HCT116 (cell line): ENCODE data around the gene TRABD. TPM values are rescaled to one million over a fixed set of nuclear protein-coding genes. Genes with fewer than 3 reads are reported as not detected.

ENCODE experiments used
- ATAC-seq: fragments of 200-7000 bp; cut with Tn5 transposase; 2 replicates; pipeline ENCODE4 v1.9.1; 2020; ENCODE audit warnings: mild to moderate bottlenecking, moderate library complexity
- BruUV-seq: library from RNA; stranded (reverse); fragments of 400-500 nt; replicated peaks from 2 replicates; lab custom pipeline; 2021; lab: Mats Ljungman, UMichigan
- CTCF ChIA-PET: fragments of 300-600 bp; sonication (Branson Sonifier 250); formaldehyde crosslinking; loops from one replicate; lab custom pipeline; 2021; ENCODE audit warnings: antibody characterized with exemption; lab: Charles Lee
- POLR2A ChIA-PET: fragments of 300-600, 350-600 bp; sonication (Branson Sonifier 250); formaldehyde crosslinking; loops from one replicate; lab custom pipeline; 2021; ENCODE audit warnings: antibody characterized with exemption; lab: Charles Lee
- RAD21 ChIA-PET, 2 experiments: fragments of 300-600 bp; sonication (Branson Sonifier 250); formaldehyde crosslinking; loops; one replicate each; lab custom pipeline; 2023; ENCODE audit warnings: low total read pairs in 2 of 2; ENCODE audit not compliant: uncharacterized antibody in 2 of 2, unreplicated experiment in 2 of 2, low non-redundant PET in 1 of 2; lab: Charles Lee
- DNase-seq: peaks from one replicate; pipeline ENCODE4 v3.0.0-alpha.2; 2010; ENCODE audit warnings: low read depth, low spot score
- H2AFZ ChIP-seq: fragments of 200-600 bp; shearing (Covaris generic), sonication (generic); 2 replicates; pipeline ENCODE4 v1.6.1; 2017; ENCODE audit warnings: low read depth, mixed run types, mixed read lengths, antibody characterized with exemption, low read length; ENCODE audit not compliant: poor library complexity, severe bottlenecking
- H3K27ac ChIP-seq: 2 replicates; pipeline ENCODE4 v1.5.1; 2012; ENCODE audit warnings: low read depth, low read length
- H3K27me3 ChIP-seq: fragments of 200-600 bp; sonication (generic); 2 replicates; pipeline ENCODE4 v1.6.1; 2016; ENCODE audit warnings: mixed run types, low read length, mixed read lengths; ENCODE audit not compliant: insufficient read depth
- H3K36me3 ChIP-seq, 2 experiments: fragments of 200-500 bp in 1 of 2; fragments of 200-600 bp in 1 of 2; sonication (Bioruptor generic) in 1 of 2; sonication (generic) in 1 of 2; 2 replicates each; pipeline versions ENCODE4 v1.5.1 to v1.6.1; 2014 to 2016; ENCODE audit warnings: low read length in 2 of 2, inconsistent platforms in 1 of 2, mixed read lengths in 1 of 2, mixed run types in 1 of 2; ENCODE audit not compliant: insufficient read depth in 2 of 2, control insufficient read depth in 1 of 2
- H3K4me1 ChIP-seq, 2 experiments: fragments of 200-600 bp in 1 of 2; sonication (generic) in 1 of 2; 2 replicates each; pipeline versions ENCODE4 v1.5.1 to v1.6.1; 2012 to 2017; ENCODE audit warnings: low read length in 2 of 2, inconsistent platforms in 1 of 2, mild to moderate bottlenecking in 1 of 2, mixed read lengths in 1 of 2, mixed run types in 1 of 2, moderate library complexity in 1 of 2; ENCODE audit not compliant: insufficient read depth in 2 of 2, control insufficient read depth in 1 of 2
- H3K4me2 ChIP-seq: fragments of 200-600 bp; sonication (generic); 2 replicates; pipeline ENCODE4 v1.6.1; 2017; ENCODE audit warnings: mixed run types, low read length, mixed read lengths
- H3K4me3 ChIP-seq, 2 experiments: fragments of 200-600 bp in 1 of 2; sonication (generic) in 1 of 2; replicated peaks in 1 of 2; 2 replicates each; pipeline ENCODE4 v1.5.1; 2011 to 2016; ENCODE audit warnings: low read length in 2 of 2, control low read depth in 1 of 2, low read depth in 1 of 2, mild to moderate bottlenecking in 1 of 2, mixed read lengths in 1 of 2, mixed run types in 1 of 2
- H3K79me2 ChIP-seq: fragments of 200-600 bp; sonication (generic); 2 replicates; pipeline ENCODE4 v1.6.1; 2017; ENCODE audit warnings: mild to moderate bottlenecking, mixed run types, low read length, moderate library complexity, mixed read lengths; ENCODE audit not compliant: insufficient read depth
- H3K9ac ChIP-seq: fragments of 200-600 bp; sonication (generic); 2 replicates; pipeline ENCODE4 v1.6.1; 2016; ENCODE audit warnings: low read length, mixed read lengths
- H3K9me2 ChIP-seq: fragments of 200-600 bp; sonication (generic), shearing (Covaris generic); 2 replicates; pipeline ENCODE4 v1.6.1; 2017; ENCODE audit warnings: mixed run types, mild to moderate bottlenecking, moderate library complexity; ENCODE audit not compliant: insufficient read depth
- H3K9me3 ChIP-seq, 2 experiments: fragments of 200-500 bp in 1 of 2; fragments of 200-600 bp in 1 of 2; sonication (Bioruptor generic) in 1 of 2; sonication (generic) in 1 of 2; 2 replicates each; pipeline ENCODE4 v1.6.1; 2014 to 2017; ENCODE audit warnings: low read length in 2 of 2, mixed read lengths in 2 of 2, inconsistent platforms in 1 of 2, low read depth in 1 of 2, mild to moderate bottlenecking in 1 of 2, mixed run types in 1 of 2, moderate library complexity in 1 of 2; ENCODE audit not compliant: control insufficient read depth in 1 of 2, insufficient read depth in 1 of 2
- H4K20me1 ChIP-seq: fragments of 200-600 bp; sonication (generic), shearing (Covaris generic); 2 replicates; pipeline ENCODE4 v1.6.1; 2017; ENCODE audit warnings: mixed run types, mild to moderate bottlenecking, moderate library complexity; ENCODE audit not compliant: insufficient read depth
- ATF3 ChIP-seq: IDR thresholded peaks from 2 replicates; pipeline ENCODE4 v1.6.1; 2012
- CBX3 ChIP-seq: IDR thresholded peaks from 2 replicates; pipeline ENCODE4 v1.6.1; 2012; ENCODE audit warnings: low read depth
- CEBPB ChIP-seq: IDR thresholded peaks from 2 replicates; pipeline ENCODE4 v1.6.1; 2012; ENCODE audit warnings: low read depth
- EGR1 ChIP-seq: IDR thresholded peaks from 2 replicates; pipeline ENCODE4 v1.6.1; 2012; ENCODE audit warnings: low read depth
- ELF1 ChIP-seq: IDR thresholded peaks from 2 replicates; pipeline ENCODE4 v1.6.1; 2012; ENCODE audit warnings: low read depth, borderline replicate concordance
- EZH2 ChIP-seq: fragments of 200-600 bp; sonication (generic); IDR thresholded peaks from 2 replicates; pipeline ENCODE4 v1.6.1; 2017; ENCODE audit warnings: antibody characterized with exemption, mixed run types
- EZH2phosphoT487 ChIP-seq: fragments of 200-600 bp; IDR thresholded peaks from 2 replicates; pipeline ENCODE4 v1.6.1; 2018; ENCODE audit warnings: antibody characterized with exemption, borderline replicate concordance
- FOSL1 ChIP-seq: IDR thresholded peaks from 2 replicates; pipeline ENCODE4 v1.6.1; 2012; ENCODE audit warnings: low read depth
- JUND ChIP-seq: IDR thresholded peaks from 2 replicates; pipeline ENCODE4 v1.6.1; 2012
- POLR2A ChIP-seq: IDR thresholded peaks from 2 replicates; pipeline ENCODE4 v1.7.0; 2011; ENCODE audit warnings: borderline replicate concordance; ENCODE audit not compliant: insufficient read depth, insufficient read length; ENCODE audit errors: extremely low read depth
- POLR2AphosphoS5 ChIP-seq: IDR thresholded peaks from 2 replicates; pipeline ENCODE4 v1.6.1; 2011; ENCODE audit warnings: mild to moderate bottlenecking, low read depth, low read length, moderate library complexity
- RAD21 ChIP-seq: IDR thresholded peaks from 2 replicates; pipeline ENCODE4 v1.6.1; 2012; ENCODE audit warnings: low read depth, mild to moderate bottlenecking
- SIN3A ChIP-seq: IDR thresholded peaks from 2 replicates; pipeline ENCODE4 v1.6.1; 2012; ENCODE audit warnings: low read depth
- SP1 ChIP-seq: IDR thresholded peaks from 2 replicates; pipeline ENCODE4 v1.6.1; 2012; ENCODE audit warnings: low read depth
- TCF7L2 ChIP-seq: IDR thresholded peaks from 2 replicates; pipeline ENCODE4 v1.7.0; 2011; ENCODE audit warnings: borderline replicate concordance, inconsistent platforms; ENCODE audit not compliant: insufficient read depth, insufficient read length; ENCODE audit errors: extremely low read depth
- YY1 ChIP-seq: IDR thresholded peaks from 2 replicates; pipeline ENCODE4 v1.6.1; 2011; ENCODE audit warnings: low read length, low read depth, moderate library complexity, mild to moderate bottlenecking; ENCODE audit not compliant: insufficient replicate concordance; ENCODE audit errors: extremely low read depth
- ZNF274 ChIP-seq: fragments of 200-500 bp; sonication (Bioruptor generic); IDR thresholded peaks from 2 replicates; pipeline ENCODE4 v1.6.1; 2014; ENCODE audit warnings: mild to moderate bottlenecking, low read depth, low read length, inconsistent platforms
- intact Hi-C: fragments of 100-400 bp; cut with micrococcal nuclease; formaldehyde crosslinking; loops from 2 replicates; pipeline ENCODE4 v1.10.0; 2022
- total RNA-seq: library from RNA; stranded (reverse); gene quantifications from one replicate; pipeline ENCODE4 v1.2.1, GENCODE V29; 2021; ENCODE audit not compliant: unreplicated experiment
- TF ChIP-seq, protein P1 (sequence below): IDR thresholded peaks from 2 replicates; pipeline ENCODE4 v1.6.1; 2012
- TF ChIP-seq, protein P2 (sequence below), 3 experiments: fragments of 200-600 bp in 1 of 3; sonication (generic) in 1 of 3; IDR thresholded peaks in 2 of 3; conservative IDR thresholded peaks in 1 of 3; 2 replicates each; pipeline ENCODE4 v1.5.1; 2012 to 2017; ENCODE audit warnings: low read depth in 2 of 3, low read length in 2 of 3, antibody characterized with exemption in 1 of 3, borderline replicate concordance in 1 of 3, control low read depth in 1 of 3, mild to moderate bottlenecking in 1 of 3, mixed read lengths in 1 of 3, mixed run types in 1 of 3, moderate library complexity in 1 of 3; ENCODE audit not compliant: insufficient read depth in 1 of 3

TRABD gene
- total RNA-seq, 1 experiment from 2014 or later, result 90.3 TPM

- H3K9me3 ChIP-seq, result no peaks in the 10 kb centered on the region
- no TSS peak for BruUV-seq
- peak overlapping the region; percentile 92 for H3K4me2 ChIP-seq
- intact Hi-C loops, result no loop called here
- ChIA-PET RAD21 (no interaction called here), CTCF (interaction anchor here (1.3 kb wide), 1 partner anchor 10 kb away, joined by 4 read pairs; no protein-coding TSS in a partner anchor), POLR2A (interaction anchor here (1.4 kb wide), 1 partner anchor 40 kb away, joined by 3 read pairs; no protein-coding TSS in a partner anchor)
- H3K9me2 ChIP-seq, result no peaks in the 10 kb centered on the region
- peak overlapping the region; percentile 79 for H3K9ac ChIP-seq
- peaks cover 80% of the 10 kb centered on the region for H3K79me2 ChIP-seq
- H3K36me3 ChIP-seq, result peaks cover 0 to 8% of the 10 kb centered on the region in 2 experiments; a peak in 1 of 4 replicates
- H3K4me3 ChIP-seq, result peak overlapping the region in 1 of 2 experiments; percentile 66; a peak in 1 of 4 replicates
- peak overlapping the region; percentile 75 for H3K27ac ChIP-seq
- no peak for ATAC-seq
- peaks cover 6% of the 10 kb centered on the region; the same call in 1 of the 2 replicates for H4K20me1 ChIP-seq
- no peak for TF ChIP-seq EZH2phosphoT487
- TF ChIP-seq TCF7L2, result no peak
- TF ChIP-seq POLR2A, result no peak
- TF ChIP-seq EZH2, result no peak
- no peak for TF ChIP-seq SP1
- no peak for TF ChIP-seq EGR1
- TF ChIP-seq, protein P1, sequence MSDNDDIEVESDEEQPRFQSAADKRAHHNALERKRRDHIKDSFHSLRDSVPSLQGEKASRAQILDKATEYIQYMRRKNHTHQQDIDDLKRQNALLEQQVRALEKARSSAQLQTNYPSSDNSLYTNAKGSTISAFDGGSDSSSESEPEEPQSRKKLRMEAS, result no peak
- no peak for TF ChIP-seq FOSL1
- TF ChIP-seq CEBPB, result no peak
- no peaks in the 10 kb centered on the region for H3K27me3 ChIP-seq
- peaks cover 27 to 50% of the 10 kb centered on the region in 2 experiments for H3K4me1 ChIP-seq
- no peak for DNase-seq
- no peak overlapping the region for H2AFZ ChIP-seq
Measured at GRCh38 chr22:50189184-50189848, 3.6 kb downstream of the TRABD start.

DNA sequence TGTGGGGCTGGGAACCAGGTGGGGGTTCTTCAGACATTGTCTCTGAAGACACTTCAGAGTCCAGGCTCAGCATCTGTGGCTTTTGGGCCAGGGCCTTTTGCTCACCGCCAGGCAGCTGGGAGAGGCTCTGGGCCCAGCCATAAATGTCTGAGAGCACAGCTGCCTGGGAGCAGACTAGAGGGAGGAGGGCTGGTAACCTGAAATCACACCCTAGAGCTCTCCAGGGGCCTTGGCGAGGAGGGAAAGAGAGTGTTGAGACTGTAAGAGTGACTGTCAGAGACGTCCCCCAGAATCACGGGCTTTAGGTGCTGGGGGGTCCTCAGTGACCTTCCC lies 4.1 kb downstream of the TRABD start:
- intact Hi-C loops, result no loop called here
- H3K27me3 ChIP-seq, result no peaks in the 10 kb centered on the region
- peaks cover 84% of the 10 kb centered on the region for H3K79me2 ChIP-seq
- no peak overlapping the region for H2AFZ ChIP-seq
- H3K9me3 ChIP-seq, result no peaks in the 10 kb centered on the region
- H4K20me1 ChIP-seq, result peaks cover 6% of the 10 kb centered on the region; the same call in 1 of the 2 replicates
- ChIA-PET CTCF (interaction anchor here (1.3 kb wide), 1 partner anchor 9 kb away, joined by 4 read pairs; no protein-coding TSS in a partner anchor), POLR2A (interaction anchor here (1.4 kb wide), 1 partner anchor 41 kb away, joined by 3 read pairs; no protein-coding TSS in a partner anchor), RAD21 (no interaction called here)
- DNase-seq, result no peak
- peak overlapping the region; percentile 75 for H3K27ac ChIP-seq
- peak overlapping the region; percentile 57 to 66 for H3K4me3 ChIP-seq
- peaks cover 24 to 46% of the 10 kb centered on the region in 2 experiments for H3K4me1 ChIP-seq
- ATAC-seq, result peak; percentile 20
- H3K9ac ChIP-seq, result peak overlapping the region; percentile 79
- BruUV-seq, result no TSS peak
- no peaks in the 10 kb centered on the region for H3K9me2 ChIP-seq
- H3K36me3 ChIP-seq, result peaks cover 2 to 11% of the 10 kb centered on the region in 2 experiments; a peak in 2 of 4 replicates
- H3K4me2 ChIP-seq, result peak overlapping the region; percentile 92
- TF ChIP-seq CBX3 (no peak), EGR1 (no peak), ZNF274 (no peak), POLR2AphosphoS5 (no peak), SP1 (no peak), JUND (no peak), POLR2A (no peak), ELF1 (no peak), FOSL1 (no peak), RAD21 (no peak), TCF7L2 (no peak), SIN3A (no peak; the same call in 1 of the 2 replicates), YY1 (no peak), ATF3 (no peak), EZH2 (no peak)
- TF ChIP-seq, protein P2, sequence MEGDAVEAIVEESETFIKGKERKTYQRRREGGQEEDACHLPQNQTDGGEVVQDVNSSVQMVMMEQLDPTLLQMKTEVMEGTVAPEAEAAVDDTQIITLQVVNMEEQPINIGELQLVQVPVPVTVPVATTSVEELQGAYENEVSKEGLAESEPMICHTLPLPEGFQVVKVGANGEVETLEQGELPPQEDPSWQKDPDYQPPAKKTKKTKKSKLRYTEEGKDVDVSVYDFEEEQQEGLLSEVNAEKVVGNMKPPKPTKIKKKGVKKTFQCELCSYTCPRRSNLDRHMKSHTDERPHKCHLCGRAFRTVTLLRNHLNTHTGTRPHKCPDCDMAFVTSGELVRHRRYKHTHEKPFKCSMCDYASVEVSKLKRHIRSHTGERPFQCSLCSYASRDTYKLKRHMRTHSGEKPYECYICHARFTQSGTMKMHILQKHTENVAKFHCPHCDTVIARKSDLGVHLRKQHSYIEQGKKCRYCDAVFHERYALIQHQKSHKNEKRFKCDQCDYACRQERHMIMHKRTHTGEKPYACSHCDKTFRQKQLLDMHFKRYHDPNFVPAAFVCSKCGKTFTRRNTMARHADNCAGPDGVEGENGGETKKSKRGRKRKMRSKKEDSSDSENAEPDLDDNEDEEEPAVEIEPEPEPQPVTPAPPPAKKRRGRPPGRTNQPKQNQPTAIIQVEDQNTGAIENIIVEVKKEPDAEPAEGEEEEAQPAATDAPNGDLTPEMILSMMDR (IDR thresholded peaks at IDR 0.05 in 2 of 3, conservative IDR thresholded peaks at IDR 0.05 in 1 of 3; ENCODE audit: borderline replicate concordance in 1 of 3, insufficient read depth in 1 of 3, low read depth in 2 of 3, low read length in 2 of 3), result no peak
